ENCODE data around the gene CTNNA3. TPM values are rescaled to one million over a fixed set of nuclear protein-coding genes. Genes with fewer than 3 reads are reported as not detected.

CTNNA3 gene
- total RNA-seq, 2 donors from 2014 or later: 0.37 to 1.1 TPM

DNA sequence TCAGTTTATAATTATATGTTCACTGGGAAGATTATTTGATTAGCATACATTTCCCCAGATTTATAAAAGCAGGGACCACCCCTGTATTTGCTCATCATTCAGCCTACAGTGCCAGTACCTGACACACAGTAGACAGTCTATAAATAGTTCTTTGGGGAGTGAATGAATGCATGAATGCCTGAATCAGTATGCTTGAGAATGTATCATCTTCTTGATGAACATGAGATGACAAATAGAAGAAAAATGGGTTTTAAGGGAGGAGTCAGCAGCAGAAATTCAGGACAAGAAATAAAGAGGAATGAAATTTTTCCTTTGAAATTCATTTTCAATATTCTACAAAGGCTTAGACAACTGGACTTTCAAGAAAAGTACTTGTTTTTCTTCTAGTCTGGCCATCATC is 1066.0 kb downstream of the CTNNA3 start:
- no peaks in the 10 kb centered on the region for H3K36me3 ChIP-seq
- intact Hi-C loops (cut with DNase I): no loop called here
- no peaks in the 10 kb centered on the region for H3K4me1 ChIP-seq
- H3K4me3 ChIP-seq: no peak overlapping the region
- TF ChIP-seq, protein P1, sequence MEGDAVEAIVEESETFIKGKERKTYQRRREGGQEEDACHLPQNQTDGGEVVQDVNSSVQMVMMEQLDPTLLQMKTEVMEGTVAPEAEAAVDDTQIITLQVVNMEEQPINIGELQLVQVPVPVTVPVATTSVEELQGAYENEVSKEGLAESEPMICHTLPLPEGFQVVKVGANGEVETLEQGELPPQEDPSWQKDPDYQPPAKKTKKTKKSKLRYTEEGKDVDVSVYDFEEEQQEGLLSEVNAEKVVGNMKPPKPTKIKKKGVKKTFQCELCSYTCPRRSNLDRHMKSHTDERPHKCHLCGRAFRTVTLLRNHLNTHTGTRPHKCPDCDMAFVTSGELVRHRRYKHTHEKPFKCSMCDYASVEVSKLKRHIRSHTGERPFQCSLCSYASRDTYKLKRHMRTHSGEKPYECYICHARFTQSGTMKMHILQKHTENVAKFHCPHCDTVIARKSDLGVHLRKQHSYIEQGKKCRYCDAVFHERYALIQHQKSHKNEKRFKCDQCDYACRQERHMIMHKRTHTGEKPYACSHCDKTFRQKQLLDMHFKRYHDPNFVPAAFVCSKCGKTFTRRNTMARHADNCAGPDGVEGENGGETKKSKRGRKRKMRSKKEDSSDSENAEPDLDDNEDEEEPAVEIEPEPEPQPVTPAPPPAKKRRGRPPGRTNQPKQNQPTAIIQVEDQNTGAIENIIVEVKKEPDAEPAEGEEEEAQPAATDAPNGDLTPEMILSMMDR (IDR thresholded peaks at IDR 0.05): no peak
- no peak overlapping the region for H3K27ac ChIP-seq
- no peak overlapping the region for H3K9ac ChIP-seq (ENCODE audit: low read depth in 2 of 2, low read length in 2 of 2)
- H3K9me3 ChIP-seq: no peaks in the 10 kb centered on the region
- DNase-seq: no peak
- H3K27me3 ChIP-seq: no peaks in the 10 kb centered on the region

DNA sequence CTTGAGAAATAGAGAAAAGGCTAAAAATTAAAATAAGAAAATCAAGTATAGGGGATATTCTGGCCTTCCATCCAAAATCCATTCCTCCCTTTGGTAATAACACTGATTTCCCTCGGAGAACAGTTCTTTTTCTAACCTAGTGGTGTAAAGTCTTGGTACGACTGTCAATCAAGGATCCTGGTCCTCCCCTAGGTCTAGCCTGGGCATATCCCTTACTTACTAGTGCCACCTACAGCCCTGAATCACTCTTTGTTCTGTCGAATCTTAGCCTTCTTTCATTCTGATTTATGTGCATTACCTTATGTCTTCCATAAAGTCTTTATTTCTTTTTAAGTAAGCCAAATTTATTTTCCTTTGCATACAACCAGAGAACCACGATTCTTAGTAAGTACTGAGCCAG is 1068.8 kb downstream of the CTNNA3 start:
- H3K27me3 ChIP-seq: no peaks in the 10 kb centered on the region
- TF ChIP-seq, protein P1 (IDR thresholded peaks at IDR 0.05): no peak
- H3K4me1 ChIP-seq: no peaks in the 10 kb centered on the region
- no peak overlapping the region for H3K9ac ChIP-seq (ENCODE audit: low read depth in 2 of 2, low read length in 2 of 2)
- intact Hi-C loops (cut with DNase I): no loop called here
- H3K9me3 ChIP-seq: no peaks in the 10 kb centered on the region
- no peak overlapping the region for H3K4me3 ChIP-seq
- H3K36me3 ChIP-seq: no peaks in the 10 kb centered on the region
- DNase-seq: no peak
- no peak overlapping the region for H3K27ac ChIP-seq

DNA sequence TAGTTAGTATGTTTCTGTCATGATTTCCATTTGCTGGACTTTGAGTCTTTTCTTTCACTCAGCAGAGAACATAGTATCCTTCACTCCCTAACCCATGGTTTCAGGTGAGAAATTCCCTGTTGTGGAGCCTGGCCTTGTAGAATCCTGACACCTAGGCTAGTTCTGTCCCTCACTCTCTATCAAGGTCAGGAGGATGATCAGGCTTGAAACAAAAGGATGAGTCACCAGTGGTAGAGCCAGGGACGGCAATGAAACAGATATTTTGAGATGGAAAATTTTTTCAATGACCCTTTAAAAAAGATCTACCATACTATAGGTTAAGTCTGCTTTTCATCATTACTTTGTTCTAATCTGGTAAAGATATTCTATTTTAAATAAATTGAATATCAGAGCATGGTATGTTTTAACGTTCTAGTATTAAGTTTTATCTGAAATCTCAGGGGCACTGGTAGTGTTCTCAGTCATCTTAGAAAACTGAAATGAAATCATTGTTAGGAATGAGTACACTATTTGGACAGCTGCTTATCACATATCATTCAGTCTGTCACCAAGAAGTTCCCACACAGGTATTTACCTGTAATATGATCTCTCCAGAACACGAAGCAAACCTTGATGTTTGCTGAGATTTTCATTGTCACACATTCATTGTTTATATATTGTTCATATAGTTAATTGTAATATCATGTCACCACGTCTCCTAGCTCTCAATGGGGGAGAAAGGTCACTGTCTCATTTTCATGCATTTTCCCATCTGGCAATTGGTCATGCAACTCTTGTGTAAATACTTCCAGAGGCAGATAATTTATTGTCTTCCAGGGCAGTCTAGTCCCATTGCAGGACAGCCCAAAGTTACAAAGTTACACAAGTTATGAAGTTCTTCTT is 1070.0 kb downstream of the CTNNA3 start:
- Histone ChIP-seq H3K4me1 (no peaks in the 10 kb centered on the region), H3K27me3 (no peaks in the 10 kb centered on the region), H3K27ac (no peak overlapping the region), H3K9me3 (no peaks in the 10 kb centered on the region), H3K4me3 (no peak overlapping the region), H3K36me3 (no peaks in the 10 kb centered on the region), H3K9ac (ENCODE audit: low read depth in 2 of 2, low read length in 2 of 2) (no peak overlapping the region)
- DNase-seq: no peak
- intact Hi-C loops (cut with DNase I): no loop called here
- TF ChIP-seq, protein P1 (IDR thresholded peaks at IDR 0.05): no peak

DNA sequence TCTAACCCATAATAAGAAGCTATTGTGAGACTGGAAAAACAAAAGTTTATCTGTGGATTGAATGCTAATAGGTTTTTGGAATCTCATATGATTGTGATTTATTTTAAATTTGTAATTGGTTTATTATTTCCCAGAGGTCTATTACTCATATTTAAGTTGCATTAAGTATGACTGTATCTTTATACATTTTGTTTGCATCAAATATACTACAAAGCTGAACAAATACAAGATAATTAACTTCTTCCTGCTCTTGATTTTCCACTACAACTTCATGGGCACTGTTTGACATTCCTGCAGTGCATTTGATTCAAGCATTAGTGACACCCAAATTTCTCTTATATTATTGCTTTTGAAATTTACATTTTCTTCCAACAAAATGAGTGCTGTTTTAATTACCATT is 1073.9 kb downstream of the CTNNA3 start:
- Histone ChIP-seq H3K27ac (no peak overlapping the region), H3K4me3 (no peak overlapping the region), H3K27me3 (no peaks in the 10 kb centered on the region), H3K9ac (ENCODE audit: low read depth in 2 of 2, low read length in 2 of 2) (no peak overlapping the region), H3K9me3 (no peaks in the 10 kb centered on the region), H3K36me3 (no peaks in the 10 kb centered on the region), H3K4me1 (no peaks in the 10 kb centered on the region)
- DNase-seq: no peak
- TF ChIP-seq, protein P1 (IDR thresholded peaks at IDR 0.05): no peak
- intact Hi-C loops (cut with DNase I): no loop called here

DNA sequence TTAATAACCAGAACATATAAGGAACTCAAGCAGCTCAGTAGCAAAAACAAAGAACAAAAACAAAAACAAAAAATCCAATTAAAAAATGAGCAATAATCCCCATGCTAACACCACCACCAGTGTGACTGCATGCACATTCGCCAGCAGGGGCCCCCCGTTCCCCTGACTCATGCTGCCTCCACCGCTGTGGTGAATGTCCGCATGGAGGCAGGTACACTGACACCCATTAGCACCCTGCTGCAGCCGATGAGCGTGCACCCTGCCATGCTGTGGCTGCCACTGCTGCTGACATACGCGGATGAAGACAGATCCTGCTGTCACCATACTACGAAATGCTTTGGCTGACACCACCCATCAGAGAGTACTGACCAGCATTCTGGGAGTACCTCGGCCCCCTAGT is 1091.8 kb downstream of the CTNNA3 start:
- TF ChIP-seq, protein P1 (IDR thresholded peaks at IDR 0.05): no peak
- no peak overlapping the region for H3K27ac ChIP-seq
- no peaks in the 10 kb centered on the region for H3K4me1 ChIP-seq
- no peak overlapping the region for H3K9ac ChIP-seq (ENCODE audit: low read depth in 2 of 2, low read length in 2 of 2)
- H3K36me3 ChIP-seq: no peaks in the 10 kb centered on the region
- intact Hi-C loops (cut with DNase I): no loop called here
- no peaks in the 10 kb centered on the region for H3K9me3 ChIP-seq
- H3K27me3 ChIP-seq: no peaks in the 10 kb centered on the region
- H3K4me3 ChIP-seq: no peak overlapping the region
- DNase-seq: no peak

Measured in colonic mucosa (tissue), 4 donors.